Measurements from ENCODE around the gene SF3B4. TPM values are rescaled to one million over a fixed set of nuclear protein-coding genes. Genes with fewer than 3 reads are reported as not detected.
A peak's percentile ranks its signal among the peaks of the same experiment; 100 is the strongest.

Gene SF3B4
- total RNA-seq, 4 donors from 2014 or later, result 19.1 to 28.7 (median 22.2) TPM

DNA sequence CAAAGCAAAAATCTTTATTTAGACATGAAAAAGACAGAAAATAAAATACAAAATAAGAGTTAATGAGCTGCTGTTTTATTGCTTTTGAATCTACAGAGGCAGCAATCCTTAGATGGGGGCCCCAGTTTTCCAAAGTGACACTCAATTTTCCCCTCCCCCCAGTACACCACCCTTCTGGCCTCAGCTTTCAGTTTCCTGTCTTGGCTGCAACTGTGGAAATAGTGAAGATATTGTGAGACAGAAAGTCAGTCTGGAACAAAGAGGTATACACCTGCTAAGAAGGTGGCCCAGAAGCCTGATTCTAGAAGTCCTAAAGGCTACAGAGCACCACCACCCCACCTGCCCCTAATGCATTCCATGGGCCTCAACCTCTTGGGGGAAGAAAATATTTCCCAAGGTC, 10.2 kb upstream of the SF3B4 start:
- TF ChIP-seq CTCF (IDR thresholded peaks at IDR 0.05) (no peak), EP300 (IDR thresholded peaks at IDR 0.05) (no peak), POLR2A (IDR thresholded peaks at IDR 0.05) (no peak), POLR2AphosphoS5 (IDR thresholded peaks at IDR 0.05) (no peak)
- no peak overlapping the region for H3K4me3 ChIP-seq
- H3K27ac ChIP-seq, result peak overlapping the region; percentile 76
- DNase-seq (ENCODE audit: low spot score in 2 of 2), result no peak
- H3K4me1 ChIP-seq, result peaks cover 42% of the 10 kb centered on the region
- H3K27me3 ChIP-seq, result no peaks in the 10 kb centered on the region
- no peaks in the 10 kb centered on the region for H3K9me3 ChIP-seq
- peaks cover 7% of the 10 kb centered on the region for H3K36me3 ChIP-seq

- WGBS, result 18% methylated on average over 8 of the region's 8 CpGs
- peak overlapping the region; percentile 76 for H3K27ac ChIP-seq
- no peaks in the 10 kb centered on the region for H3K27me3 ChIP-seq
- no peak for TF ChIP-seq POLR2AphosphoS5 (IDR thresholded peaks at IDR 0.05)
- TF ChIP-seq EP300 (IDR thresholded peaks at IDR 0.05), result no peak
- no peak for TF ChIP-seq CTCF (IDR thresholded peaks at IDR 0.05)
- no peak for TF ChIP-seq POLR2A (IDR thresholded peaks at IDR 0.05)
- H3K36me3 ChIP-seq, result peaks cover 11% of the 10 kb centered on the region
- H3K9me3 ChIP-seq, result no peaks in the 10 kb centered on the region
- H3K4me3 ChIP-seq, result peak overlapping the region; percentile 47
- H3K4me1 ChIP-seq, result peaks cover 42% of the 10 kb centered on the region
- no peak for DNase-seq (ENCODE audit: low spot score in 2 of 2)
Observed at GRCh38 chr1:149936992-149937705, 9.5 kb upstream of the SF3B4 start.

GRCh38 chr1:149936170-149936991, 8.8 kb upstream of the SF3B4 start, which contains the start of gene MTMR11:
TSS of gene MTMR11 (minus strand) at chr1:149936879. CDS start at chr1:149936647, 232 bp downstream.
- DNase-seq (ENCODE audit: low spot score in 2 of 2), result no peak
- TF ChIP-seq POLR2AphosphoS5 (IDR thresholded peaks at IDR 0.05) (no peak), EP300 (IDR thresholded peaks at IDR 0.05) (no peak), CTCF (IDR thresholded peaks at IDR 0.05) (no peak)

GRCh38 chr1:149934356-149934755, 6.8 kb upstream of the SF3B4 start:
- Histone ChIP-seq H3K27me3 (no peaks in the 10 kb centered on the region), H3K4me3 (no peak overlapping the region), H3K27ac (no peak overlapping the region), H3K4me1 (peaks cover 34% of the 10 kb centered on the region), H3K36me3 (peaks cover 24% of the 10 kb centered on the region), H3K9me3 (no peaks in the 10 kb centered on the region)
- 68% methylated on average over 2 of the region's 2 CpGs for WGBS
- TF ChIP-seq CTCF (IDR thresholded peaks at IDR 0.05), result no peak
- TF ChIP-seq EP300 (IDR thresholded peaks at IDR 0.05), result no peak
- TF ChIP-seq POLR2AphosphoS5 (IDR thresholded peaks at IDR 0.05), result no peak
- TF ChIP-seq POLR2A (IDR thresholded peaks at IDR 0.05), result no peak
- DNase-seq (ENCODE audit: low spot score in 2 of 2), result no peak

More at GRCh38 chr1:149936170-149936991, 8.8 kb upstream of the SF3B4 start, which contains the start of gene MTMR11:
- Histone ChIP-seq H3K36me3 (peaks cover 11% of the 10 kb centered on the region), H3K27me3 (no peaks in the 10 kb centered on the region), H3K9me3 (no peaks in the 10 kb centered on the region), H3K4me3 (peak within 1 kb of the TSS; percentile 47), H3K27ac (peak within 1 kb of the TSS; percentile 76), H3K4me1 (peaks cover 40% of the 10 kb centered on the region)
- WGBS, result 13% methylated on average over 18 of the region's 18 CpGs

DNA sequence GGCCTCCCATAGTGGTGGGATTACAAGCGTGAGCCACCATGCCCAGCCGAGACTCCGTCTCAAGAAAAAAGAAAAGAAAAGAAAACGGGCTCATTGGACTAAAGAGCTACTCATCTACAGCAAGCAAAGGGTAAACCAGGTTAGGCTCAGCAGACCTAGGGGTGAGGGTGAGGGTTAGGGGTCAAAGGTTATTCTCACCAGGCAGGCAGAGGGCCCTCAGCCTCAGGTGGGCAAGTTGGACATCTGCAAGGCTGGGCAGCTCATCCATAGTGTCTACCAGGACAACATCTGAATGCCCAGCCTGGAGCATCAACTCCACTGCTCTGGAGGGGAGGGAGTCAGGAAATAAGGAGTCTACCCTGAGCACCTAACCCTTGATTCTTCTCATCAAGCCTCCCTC, 5.6 kb upstream of the SF3B4 start:
- TF ChIP-seq EP300 (IDR thresholded peaks at IDR 0.05) (no peak), POLR2AphosphoS5 (IDR thresholded peaks at IDR 0.05) (no peak), POLR2A (IDR thresholded peaks at IDR 0.05) (no peak), CTCF (IDR thresholded peaks at IDR 0.05) (no peak)
- H3K36me3 ChIP-seq, result peaks cover 24% of the 10 kb centered on the region
- no peak for DNase-seq (ENCODE audit: low spot score in 2 of 2)
- no peak overlapping the region for H3K4me3 ChIP-seq
- no peaks in the 10 kb centered on the region for H3K9me3 ChIP-seq
- H3K4me1 ChIP-seq, result peaks cover 33% of the 10 kb centered on the region
- WGBS, result 96% methylated on average over 4 of the region's 4 CpGs
- no peaks in the 10 kb centered on the region for H3K27me3 ChIP-seq
- H3K27ac ChIP-seq, result no peak overlapping the region
